Astrocyte of the spinal cord (primary cell): ENCODE data around the gene SLC20A1.

Experiments
- DNase-seq: peaks from one replicate; pipeline ENCODE4 v3.0.0; 2011; ENCODE audit warnings: low read depth, low spot score
- H3K4me3 ChIP-seq: 2 replicates; pipeline ENCODE4 v1.5.1; 2011; ENCODE audit warnings: low read depth, mild to moderate bottlenecking, low read length, moderate library complexity
- in situ Hi-C: cut with HindIII; loops from 2 replicates; pipeline ENCODE4 v1.10.0; 2017; ENCODE audit warnings: low sequenced_read_pairs
- TF ChIP-seq, protein P1 (sequence below): IDR thresholded peaks from 2 replicates; pipeline ENCODE4 v1.5.1; 2012; ENCODE audit warnings: low read depth, mild to moderate bottlenecking, low read length, inconsistent platforms

SLC20A1 gene

DNA sequence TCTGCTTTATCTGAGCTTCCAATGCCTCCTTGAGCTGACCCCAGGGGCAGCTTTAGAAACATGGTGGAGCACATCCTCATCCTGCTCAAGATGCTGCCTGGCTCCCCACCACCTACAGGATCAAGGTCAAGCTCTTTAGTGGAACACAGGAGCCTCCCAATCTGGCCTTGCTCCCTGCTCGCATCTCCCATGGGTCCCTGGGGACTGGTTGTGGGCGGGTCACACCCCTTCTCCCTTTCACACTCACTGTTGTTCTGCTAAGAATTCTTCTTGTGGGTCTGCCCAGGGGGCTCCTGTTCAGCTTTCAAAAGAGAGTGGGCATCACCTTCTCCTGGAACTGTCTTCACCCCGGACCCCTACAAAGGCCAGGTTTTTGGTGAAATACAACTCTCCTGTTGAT, 66.7 kb downstream of the SLC20A1 start:
- TF ChIP-seq, protein P1, sequence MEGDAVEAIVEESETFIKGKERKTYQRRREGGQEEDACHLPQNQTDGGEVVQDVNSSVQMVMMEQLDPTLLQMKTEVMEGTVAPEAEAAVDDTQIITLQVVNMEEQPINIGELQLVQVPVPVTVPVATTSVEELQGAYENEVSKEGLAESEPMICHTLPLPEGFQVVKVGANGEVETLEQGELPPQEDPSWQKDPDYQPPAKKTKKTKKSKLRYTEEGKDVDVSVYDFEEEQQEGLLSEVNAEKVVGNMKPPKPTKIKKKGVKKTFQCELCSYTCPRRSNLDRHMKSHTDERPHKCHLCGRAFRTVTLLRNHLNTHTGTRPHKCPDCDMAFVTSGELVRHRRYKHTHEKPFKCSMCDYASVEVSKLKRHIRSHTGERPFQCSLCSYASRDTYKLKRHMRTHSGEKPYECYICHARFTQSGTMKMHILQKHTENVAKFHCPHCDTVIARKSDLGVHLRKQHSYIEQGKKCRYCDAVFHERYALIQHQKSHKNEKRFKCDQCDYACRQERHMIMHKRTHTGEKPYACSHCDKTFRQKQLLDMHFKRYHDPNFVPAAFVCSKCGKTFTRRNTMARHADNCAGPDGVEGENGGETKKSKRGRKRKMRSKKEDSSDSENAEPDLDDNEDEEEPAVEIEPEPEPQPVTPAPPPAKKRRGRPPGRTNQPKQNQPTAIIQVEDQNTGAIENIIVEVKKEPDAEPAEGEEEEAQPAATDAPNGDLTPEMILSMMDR, result no peak
- in situ Hi-C loops, result no loop called here
- no peak overlapping the region for H3K4me3 ChIP-seq
- no peak for DNase-seq

DNA sequence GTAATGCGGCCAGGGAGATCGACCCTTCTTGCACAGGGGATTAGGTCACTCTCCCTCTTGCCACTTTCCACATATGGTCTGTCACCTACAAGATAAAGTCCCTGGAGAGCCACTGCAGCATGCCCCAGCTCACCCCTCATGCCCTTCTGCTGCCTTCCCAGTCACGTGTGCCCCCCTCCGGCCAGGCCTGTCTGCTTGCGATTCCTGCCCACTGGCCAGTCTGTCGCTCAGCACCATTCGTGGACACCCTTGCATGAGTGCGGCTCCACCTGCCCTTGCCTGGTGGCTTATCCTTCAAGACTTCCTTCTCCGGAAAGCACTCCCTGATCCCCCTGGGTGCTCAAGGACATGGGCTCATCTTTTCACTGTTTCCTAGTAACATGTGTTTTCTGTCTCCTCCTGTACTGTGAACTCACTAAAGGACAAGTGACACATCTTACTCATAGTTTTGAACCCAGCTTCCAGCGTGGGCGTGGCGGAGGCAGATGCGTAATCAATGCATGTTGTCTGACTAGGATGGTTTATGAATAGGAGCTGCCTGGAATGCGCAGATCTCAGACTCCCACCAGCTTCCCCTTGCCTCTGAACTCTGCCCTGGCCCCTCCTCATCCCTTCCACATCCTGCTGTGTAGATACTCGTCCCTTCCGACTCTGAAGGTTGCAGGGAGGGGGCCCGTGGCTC, 67.3 kb downstream of the SLC20A1 start:
- in situ Hi-C loops, result no loop called here
- TF ChIP-seq, protein P1, result no peak

More for the DNA sequence above, 67.3 kb downstream of the SLC20A1 start:
- no peak overlapping the region for H3K4me3 ChIP-seq
- peak; percentile 60 for DNase-seq
